ENCODE measurements around the gene RBMS2.

Gene RBMS2

DNA sequence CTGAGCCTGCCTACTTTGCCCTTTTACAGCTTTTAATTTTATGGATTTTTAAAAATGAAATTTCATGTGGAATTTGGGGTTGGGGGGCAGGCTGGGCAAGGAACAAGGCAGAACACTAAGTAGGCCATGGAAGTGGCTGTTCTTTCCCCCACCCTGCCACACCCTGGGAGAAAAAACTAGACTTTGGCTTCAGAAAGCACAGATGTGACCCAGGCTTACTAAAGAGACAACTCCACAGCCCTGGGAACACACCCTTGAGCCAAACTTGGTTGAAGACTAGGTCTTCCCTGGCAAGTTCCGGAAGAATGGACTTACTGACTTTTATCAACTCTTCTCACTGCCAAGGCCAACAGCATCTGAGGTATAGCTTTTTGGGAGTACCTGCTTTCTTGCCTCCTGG is 68.2 kb downstream of the RBMS2 start:
- DNase-seq, result no peak

DNA sequence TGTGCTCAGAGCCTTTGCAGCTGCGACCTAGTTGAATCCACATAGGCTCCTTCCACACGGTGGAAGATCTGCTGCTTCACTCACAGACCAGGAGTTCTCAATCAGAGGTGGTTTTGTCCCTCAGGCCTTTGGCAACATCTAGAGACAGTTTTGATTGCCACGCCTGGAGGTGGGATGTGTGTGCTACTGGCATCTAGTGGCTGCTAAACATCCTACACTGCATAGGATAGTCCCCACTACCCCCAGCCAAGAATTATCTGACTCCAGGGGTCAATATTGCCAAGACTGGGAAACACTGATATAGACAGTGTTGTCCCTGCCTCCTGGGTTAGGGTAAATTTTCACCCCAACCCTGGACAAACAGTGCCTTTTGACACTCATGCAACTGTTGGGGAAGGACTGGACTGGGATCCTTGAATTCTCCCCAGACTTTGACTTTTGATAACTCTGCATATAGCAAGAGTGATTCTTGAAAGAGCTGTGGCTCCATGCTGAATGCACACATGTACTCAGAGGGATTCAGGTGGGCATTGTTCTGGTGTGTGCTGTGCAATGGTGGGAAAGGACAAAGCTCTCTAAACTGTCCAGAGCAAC is 68.7 kb downstream of the RBMS2 start:
- no peak for DNase-seq

DNA sequence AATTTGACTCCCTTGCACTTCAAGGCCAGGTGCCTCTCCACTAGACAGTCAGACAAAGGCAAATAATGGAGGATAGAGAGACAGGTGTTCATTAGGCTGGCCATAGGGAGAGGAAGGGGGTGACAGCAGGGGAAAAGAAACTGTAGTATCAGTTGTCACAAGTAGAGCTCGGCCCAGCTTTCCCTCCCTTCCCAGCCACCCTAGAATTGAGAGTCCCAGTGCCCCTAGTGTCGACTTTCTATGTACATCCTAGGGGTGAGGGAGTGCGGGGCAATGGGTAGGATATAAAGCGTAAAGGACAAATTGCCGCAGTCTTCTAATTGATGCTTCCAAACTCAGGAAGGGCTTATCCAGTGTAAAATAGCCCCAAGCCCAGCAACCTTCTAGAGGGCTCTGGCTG is 69.5 kb downstream of the RBMS2 start:
- DNase-seq, result no peak

DNA sequence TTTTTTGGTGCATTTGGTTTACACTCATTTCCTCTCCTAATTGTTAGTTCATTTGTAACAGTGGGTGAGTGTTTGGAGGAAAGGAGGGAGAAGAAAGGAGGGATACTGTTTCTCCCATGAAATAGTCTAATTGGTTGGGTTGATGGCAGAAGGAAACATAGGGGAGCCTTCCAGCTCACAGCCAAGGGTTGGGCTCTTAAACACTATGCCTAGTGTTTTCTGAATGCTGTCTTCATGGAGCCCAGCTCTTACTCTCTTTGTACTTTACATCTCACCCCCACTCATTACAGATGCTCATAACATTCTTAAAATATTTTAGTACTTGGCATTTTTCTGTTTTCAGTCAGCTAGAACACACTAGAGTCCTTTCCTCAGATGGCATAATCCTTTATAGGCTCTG is 70.3 kb downstream of the RBMS2 start:
- DNase-seq, result no peak

DNA sequence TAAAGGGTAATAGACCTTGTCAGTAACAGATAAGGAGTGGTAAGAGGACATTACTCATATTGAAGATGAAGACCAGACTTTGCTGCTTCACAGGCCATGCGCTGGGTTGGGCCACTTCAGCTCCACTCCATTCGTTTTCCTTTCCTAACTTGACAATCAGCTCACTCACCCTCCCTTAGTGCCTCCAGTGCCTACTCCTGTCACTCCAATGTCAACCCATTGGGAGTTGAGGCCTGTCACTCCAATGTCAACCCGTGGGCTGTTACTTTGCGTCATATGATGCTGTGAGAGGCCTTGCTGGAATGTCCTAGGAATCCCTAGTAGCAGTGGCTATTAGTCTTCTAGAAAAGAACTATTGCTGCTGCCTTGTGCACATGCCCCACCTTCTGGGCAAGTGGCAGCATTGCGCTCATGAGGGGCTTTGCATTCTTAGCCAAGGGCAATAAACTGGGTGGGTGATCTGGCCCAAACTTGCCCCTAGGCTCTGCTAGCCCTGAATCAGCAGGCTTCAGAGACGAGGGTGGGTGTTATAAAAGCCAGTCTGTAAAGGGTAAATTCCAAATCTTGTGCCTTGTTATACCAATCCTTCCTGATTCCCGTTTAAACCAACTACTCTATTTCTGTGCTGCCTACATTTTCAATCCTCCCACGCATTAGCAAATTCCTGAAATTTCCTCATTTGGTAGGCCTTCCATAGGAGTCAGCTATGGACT is 72.4 kb downstream of the RBMS2 start:
- peak; percentile 64 for DNase-seq

DNA sequence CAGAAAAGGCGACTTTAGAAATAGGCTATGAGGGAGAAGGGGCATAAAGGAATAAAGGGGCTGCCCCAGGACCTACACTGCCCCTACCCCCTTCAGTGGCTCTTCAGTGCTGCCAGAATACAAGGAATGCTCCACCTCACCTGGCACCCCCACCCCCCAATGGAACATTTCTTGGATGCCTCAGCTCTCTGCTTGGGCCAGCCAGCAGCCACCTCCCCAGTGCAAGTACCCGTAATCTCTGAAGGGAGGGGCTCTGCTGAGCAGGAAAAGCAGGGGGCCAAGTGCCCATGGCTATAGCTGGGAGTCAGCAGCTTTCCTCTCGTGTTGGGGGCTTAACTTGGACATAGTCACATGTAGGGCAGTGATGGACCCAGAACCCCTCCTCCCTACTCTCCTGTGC is 75.2 kb downstream of the RBMS2 start:
- no peak for DNase-seq

DNA sequence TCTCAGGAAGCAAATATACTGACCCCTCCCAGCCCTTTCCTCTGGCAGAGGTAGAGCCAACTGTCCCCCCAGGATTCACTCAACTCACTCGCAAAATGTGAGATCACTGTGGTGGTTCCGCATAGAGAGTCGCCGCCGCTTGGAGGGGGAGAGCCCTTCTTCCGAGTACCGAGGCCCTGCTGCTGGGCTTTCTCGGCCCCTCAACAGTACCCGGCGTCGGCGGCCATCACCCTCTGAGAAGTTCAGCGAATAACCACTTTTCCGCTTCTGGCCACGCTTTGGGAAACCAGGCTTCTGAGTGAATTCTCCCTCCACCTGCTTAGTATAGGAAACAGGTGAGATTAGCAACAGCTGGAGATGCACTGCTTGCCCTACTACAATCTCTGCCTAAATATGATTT is 77.4 kb downstream of the RBMS2 start:
- no peak for DNase-seq

DNA sequence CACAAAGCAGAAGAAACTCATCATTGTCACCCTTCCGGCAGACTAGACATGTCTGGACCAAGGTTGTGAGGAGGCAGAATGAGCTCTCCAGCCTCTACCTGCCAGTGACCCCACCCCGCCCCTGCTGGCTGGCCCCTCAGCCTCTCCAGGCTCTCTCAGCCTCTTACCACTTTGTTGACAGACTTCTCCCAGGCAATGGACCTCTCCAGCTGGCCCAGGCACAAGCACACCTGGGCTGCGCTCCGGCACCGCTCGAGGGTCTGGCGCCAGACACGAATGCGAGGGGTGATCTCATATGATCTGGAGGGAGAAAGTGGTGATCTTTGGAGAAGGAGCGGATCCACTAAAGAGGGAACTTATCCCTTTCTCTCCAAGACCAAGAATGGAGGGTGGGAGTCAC is 78.2 kb downstream of the RBMS2 start:
- DNase-seq, result no peak

DNA sequence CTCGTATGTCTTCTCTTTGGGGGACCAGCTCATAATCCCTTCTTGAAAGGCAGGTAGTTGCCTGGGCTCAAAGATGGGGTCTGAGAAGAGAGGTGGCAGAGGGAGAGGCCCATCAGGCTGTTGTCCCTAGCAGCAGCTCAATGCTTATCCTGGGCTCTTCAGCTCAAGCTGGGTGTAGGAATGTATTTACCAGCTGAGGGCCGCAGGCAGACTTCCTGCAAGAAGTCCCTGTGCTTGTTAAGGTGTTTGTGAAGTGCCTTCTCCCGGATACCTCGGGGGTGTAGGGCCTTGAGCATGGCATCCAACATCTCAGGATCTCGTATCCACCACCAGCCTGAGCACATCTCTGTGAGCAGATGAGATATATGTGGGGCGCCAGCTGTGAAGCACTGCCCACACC is 79.1 kb downstream of the RBMS2 start:
- no peak for DNase-seq

DNA sequence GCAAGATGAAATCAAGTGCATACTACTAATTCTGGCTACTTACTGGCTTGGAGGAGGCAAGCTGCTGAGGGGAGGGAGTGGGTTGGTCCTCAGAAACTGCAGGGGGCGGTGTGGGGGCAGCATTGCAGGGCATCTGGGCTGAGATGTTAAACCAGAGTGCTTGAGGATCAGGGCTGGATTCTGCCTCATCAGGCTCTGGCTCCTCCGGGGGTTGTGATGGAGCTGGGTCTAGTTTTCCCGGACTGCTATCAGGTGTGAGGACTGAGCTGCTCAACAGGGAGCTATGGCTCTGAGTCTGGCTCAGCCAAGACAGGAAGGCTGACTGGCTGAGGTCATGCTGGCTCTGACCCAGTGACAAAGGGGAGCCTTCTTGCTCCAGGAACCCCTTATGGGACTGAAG is 79.9 kb downstream of the RBMS2 start:
- DNase-seq, result peak; percentile 8

DNA sequence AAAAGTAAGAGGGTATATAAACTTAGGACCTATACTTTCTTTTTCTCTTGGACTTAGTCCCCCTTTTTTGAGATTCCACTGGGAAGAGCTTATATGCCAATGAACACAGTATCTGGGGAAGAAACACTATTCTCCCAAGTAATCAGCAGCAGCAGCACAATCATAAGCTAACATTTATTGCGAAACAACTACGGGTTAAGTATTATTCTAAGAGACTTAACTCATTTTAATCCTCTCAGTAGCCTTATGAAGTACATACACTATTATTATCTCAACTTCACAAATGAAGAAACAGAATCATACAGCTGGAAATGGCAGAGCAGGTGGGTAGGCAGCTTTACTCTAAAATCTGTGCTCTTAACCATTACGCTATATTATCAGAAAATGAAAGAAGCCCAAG is 80.6 kb downstream of the RBMS2 start:
- DNase-seq, result no peak

DNA sequence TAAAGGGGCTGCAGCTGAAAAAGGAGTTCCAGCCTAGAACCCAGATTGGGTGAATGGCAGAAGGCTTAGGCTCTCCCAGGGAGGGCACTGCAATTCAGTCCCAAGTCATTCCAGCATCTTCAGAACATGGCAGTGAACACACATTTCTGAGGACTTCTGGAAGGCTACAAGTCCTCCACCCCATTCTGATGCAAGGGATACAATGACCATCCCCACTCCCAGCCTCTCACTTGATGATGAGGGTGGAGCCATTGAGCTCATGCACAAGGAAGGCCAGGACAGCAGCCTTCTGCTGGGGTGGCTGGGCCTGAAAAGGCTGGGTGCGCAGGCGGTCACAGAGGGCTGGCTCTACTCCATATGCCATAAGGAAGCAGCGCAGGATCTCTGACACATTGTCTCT is 82.7 kb downstream of the RBMS2 start:
- DNase-seq, result no peak

DNA sequence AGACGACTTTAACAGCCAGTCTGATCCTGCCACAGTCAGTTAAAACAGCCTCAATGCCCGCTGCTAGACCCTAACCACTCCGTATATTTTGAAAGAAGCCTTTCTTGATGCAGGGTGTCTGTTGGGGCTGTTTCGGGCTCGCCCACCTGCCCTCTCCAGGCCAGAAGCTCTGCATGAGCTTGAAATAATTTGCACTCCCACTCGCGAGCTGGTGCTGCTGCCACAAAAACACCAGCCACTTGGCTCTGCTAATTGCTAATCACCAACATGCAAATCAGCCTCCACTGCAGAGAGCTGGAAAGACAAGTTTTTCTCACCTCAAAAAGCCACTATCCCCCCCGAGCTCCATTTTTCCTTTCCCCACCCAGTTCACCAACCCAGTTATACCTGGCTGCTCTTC is 93.0 kb downstream of the RBMS2 start:
- DNase-seq, result no peak

DNA sequence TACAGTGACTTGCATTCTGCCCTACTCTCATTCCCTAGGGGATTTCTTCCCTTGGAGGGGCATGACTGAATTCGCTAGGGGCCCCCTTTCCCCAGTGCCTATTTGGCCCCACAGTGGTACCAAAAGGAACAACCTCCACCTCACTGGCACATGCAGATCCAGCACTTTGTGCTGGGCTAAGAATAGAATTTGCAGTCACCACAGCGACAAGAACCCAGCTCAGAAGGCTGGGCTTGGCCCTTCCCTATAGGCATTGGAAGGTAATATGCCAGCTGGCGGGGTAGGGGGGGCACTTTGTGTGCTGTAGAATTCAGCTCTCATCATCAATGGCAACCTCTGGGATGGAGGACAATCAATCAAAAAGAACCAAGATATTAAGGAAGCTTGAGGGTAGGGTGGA is 94.6 kb downstream of the RBMS2 start:
- no peak for DNase-seq

DNA sequence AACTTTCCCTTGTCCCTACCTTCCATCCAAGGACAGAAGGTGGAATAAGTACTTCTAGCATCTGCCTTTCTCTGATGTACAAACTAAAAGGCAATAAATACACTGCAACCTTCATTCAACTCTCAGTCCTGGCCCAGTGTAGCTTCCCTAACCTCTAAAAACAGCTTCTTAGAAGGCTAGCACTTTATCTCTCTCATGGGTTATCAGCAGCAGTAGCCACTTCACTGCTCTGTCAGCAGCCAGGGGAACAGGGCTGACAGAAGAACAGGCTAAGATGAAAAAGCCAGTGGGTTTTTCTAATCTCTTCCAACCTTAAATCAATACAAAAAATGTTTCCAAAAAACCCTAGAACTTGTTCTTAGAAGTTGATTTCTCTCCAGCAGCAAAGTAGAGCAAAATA is 95.3 kb downstream of the RBMS2 start:
- no peak for DNase-seq

DNA sequence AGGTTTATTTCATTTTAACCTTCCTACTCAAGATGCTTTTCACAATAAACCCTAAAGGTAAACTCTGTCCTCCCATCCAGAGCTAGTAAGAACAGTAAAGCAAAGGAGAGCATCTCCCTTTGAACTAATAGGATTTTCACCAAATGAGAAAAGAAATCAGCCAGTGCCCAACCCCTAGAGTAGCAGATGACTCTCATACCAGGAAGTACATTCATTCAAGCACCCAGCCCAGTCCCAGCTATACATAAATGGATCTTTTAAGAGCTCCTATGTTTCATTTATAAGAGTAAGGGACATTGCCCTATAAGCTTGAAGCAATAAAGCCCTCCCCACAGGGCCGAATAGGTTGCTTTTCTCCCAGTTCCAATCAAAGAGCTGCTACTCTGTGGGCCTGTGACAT is 100.9 kb downstream of the RBMS2 start:
- no peak for DNase-seq

DNA sequence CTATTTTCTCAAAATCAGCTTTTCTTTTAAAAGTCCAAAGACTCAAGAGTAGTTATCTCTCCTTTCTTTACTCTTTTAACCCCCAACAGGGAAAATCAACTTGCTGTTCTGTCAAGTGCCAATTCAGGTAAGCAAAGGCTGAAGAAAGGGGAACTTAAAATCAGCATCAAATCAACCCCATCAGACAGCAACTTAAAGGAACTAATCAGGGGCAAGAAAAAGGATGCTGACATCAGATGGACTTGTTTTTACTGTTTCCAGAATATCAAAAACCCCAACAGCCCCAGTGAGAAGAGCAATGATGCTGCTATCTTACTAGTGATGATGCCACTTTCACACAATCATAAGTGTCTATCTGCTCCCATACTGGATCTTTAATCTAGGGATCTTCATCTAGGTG is 105.1 kb downstream of the RBMS2 start:
- no peak for DNase-seq

DNA sequence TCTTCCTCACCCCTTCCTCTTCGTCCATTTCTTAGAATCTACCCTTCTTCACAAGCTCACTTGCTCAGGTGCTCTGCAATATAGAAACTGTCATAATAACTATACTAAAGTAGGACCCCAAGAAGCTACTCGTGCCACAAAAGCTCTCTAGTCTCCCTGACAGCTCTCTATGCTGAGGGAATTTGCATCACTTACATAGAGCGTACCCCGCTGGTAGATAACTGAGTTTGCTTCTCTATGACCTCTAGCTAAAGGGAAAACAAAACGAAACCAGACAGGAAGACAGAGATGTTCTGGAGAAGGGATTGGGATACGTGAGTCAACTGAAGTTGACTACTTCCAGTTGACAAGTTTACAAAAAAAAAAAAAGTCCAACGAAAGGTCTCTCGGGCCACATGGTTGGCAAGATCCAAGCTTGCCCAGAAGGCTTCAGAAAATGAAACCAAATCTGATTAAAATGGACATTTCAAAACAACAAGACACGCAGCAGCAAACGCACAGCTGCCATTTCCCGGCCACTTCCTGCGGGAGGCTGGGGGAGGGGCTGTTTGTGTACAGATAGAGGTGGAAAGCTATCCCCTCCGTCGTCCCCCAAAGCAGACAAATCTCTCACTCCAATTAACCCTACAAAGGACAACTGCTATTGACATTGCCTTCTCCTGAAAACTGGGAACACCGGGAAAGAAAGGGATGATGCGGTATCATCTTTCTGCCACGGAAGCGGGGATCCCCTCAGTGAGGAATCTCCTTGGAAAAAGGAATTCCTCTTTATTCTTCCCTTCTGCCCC is 107.2 kb downstream of the RBMS2 start:
- peak; percentile 62 for DNase-seq

DNA sequence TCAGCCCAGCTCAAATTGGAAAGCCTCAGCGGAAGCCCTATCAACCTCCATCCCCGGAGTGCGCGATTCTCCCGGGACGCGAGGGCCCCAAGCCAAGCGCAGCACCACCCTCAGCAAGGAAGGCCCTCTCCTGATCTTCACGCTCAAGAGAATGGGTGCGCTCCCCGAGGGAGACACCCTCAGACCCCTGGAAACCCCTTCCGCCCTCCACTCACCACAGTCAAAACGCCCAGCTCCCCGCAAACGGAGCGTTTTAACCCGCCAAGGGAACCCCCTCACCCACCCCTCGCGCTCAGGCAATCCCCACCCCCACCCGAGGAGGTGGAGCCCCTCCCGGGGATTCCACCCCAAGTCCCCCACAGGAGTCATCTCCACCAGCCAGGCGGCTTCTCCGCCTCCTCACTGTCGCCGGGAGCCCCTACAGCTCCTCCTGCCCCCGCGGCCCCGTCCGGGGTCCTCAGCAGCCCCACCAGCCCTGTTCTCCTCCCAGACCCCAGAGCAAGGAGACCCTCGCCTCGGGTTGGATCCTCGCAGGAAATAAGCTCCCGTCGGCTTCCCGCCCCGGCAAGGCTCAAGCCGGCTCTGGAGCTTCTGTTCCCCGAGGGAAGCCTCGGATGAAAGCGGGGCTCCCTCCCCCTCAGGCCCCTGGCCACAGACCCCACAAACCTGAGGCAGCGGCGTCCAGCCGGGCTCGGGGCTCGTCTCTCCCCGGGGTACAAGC is 108.0 kb downstream of the RBMS2 start:
- peak; percentile 62 for DNase-seq

DNA sequence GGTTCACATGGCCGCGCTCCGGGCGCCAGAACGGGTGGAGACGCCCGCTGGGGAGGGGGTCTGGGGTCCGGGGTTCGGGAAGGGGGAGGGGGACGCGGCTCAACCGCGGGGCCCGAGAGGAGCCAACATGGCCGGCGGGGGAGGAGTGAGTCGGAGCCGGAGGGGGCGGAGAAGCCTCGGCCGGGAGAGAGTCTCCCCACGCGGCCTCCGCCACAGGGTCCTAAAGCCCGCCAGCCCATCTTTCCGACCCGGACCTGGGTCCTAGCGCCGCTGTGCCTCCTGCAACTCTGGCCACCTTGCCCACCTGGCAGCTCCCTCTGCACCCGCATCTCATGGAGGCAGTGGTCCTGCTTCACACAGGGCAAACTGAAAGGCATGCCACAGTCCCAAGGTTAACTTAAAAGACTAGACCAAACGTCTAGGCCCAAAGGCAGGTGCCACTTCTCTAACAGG is 108.6 kb downstream of the RBMS2 start, which contains the start of gene BAZ2A:
BAZ2A (minus strand) TSS at position 147 of the 453 bp plus-strand sequence. CDS start 12,796 bp downstream, outside the sequence.
- DNase-seq, result peak; percentile 89

DNA sequence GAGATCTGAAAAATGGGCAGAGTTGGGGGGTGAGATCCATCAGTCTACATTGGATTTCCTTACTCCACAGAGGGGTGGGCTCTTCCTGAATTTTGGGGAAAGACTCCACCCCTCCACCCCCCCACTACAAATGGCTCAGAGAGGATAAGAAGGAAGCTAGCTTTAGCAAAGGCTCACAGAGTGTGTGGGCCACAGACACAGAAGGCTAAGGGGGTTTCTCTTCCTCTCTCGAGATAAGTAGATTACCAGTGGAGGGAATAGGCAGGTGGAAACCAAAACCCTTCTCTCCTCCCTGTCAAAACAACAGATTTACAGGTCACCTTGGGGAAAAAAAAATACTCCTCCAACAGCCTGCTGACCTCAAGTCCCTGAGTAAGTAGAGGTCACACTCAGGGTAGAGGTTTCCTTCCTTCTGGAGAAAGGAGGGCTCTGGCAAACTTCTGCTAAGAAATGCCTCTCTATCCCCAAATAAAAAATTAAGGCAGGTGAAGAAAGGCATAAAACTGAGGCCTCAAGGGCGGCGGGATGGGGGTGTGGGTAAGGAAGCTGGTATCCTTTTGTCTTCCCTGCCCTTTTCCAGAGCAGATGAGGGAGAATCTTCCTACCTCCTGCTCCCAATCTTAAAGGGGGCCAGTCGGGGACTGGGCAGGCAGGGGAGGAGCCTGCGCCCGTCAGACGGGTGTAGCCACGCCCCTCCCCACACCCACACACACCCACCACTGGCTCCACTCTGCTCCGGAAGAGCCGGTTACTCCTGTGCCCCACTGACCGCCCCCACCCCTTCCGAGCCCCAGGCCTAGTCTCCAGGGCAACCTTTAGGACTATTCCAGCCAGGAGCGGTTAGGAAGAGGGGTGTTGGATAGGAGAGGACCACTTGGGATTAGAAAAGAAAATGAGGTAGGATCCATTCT is 110.4 kb downstream of the RBMS2 start:
- DNase-seq, result peak; percentile 64

All from activated naive CD4-positive, alpha-beta T cell treated with Interleukin-2 at 50 U/mL for 16 hours (primary cell).